ENCODE data around the gene DGKI.

Gene DGKI

DNA sequence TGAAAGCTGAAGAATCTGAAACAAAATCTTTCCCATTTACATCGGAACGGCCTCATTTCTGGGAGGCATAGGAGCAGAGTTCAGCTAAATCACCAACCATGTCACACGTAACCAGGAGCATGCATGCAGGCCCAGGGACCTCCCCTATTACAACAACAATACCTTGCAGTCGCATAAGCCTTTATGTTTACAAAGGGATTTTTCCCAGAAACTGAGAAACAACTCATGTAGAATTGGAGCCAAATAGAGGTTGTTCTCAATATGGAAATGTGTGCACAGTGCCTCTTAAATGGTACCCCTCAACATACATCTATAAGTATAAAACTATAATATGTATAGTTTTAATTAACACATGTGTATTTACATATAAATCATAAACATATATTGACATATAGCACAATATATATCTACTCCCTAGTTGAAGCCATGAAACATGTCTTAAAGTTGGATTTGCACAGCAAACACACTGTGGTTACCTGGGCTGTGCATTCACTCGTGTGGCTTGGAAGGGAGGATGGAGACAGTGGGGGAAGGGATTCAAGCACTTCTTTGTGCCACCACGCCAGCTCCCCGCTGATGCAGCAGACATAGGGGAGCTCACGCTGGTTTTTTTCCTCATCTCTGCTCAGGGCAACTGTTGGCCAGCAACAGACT, 35.0 kb upstream of the DGKI start:
- no peak for TF ChIP-seq ZNF384 (IDR thresholded peaks at IDR 0.05)
- no peak for TF ChIP-seq L3MBTL2 (conservative IDR thresholded peaks at IDR 0.05)
- TF ChIP-seq BHLHE40 (IDR thresholded peaks at IDR 0.05; ENCODE audit: borderline replicate concordance), result no peak
- TF ChIP-seq NFRKB (IDR thresholded peaks at IDR 0.05), result no peak
- TF ChIP-seq SP1 (IDR thresholded peaks at IDR 0.05), result no peak
- TF ChIP-seq CTBP1 (IDR thresholded peaks at IDR 0.05; ENCODE audit: borderline replicate concordance), result no peak
- TF ChIP-seq, protein P1, sequence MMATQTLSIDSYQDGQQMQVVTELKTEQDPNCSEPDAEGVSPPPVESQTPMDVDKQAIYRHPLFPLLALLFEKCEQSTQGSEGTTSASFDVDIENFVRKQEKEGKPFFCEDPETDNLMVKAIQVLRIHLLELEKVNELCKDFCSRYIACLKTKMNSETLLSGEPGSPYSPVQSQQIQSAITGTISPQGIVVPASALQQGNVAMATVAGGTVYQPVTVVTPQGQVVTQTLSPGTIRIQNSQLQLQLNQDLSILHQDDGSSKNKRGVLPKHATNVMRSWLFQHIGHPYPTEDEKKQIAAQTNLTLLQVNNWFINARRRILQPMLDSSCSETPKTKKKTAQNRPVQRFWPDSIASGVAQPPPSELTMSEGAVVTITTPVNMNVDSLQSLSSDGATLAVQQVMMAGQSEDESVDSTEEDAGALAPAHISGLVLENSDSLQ (IDR thresholded peaks at IDR 0.05), result no peak
- TF ChIP-seq ARNT (IDR thresholded peaks at IDR 0.05), result no peak
- TF ChIP-seq FOXA1 (IDR thresholded peaks at IDR 0.05), result no peak
- TF ChIP-seq ELF4 (IDR thresholded peaks at IDR 0.05), result no peak
- TF ChIP-seq LEF1 (IDR thresholded peaks at IDR 0.05; ENCODE audit: borderline replicate concordance), result no peak
- no peak for TF ChIP-seq SUZ12 (IDR thresholded peaks at IDR 0.05)
- TF ChIP-seq TARDBP (IDR thresholded peaks at IDR 0.05), result no peak
- no peak for TF ChIP-seq FOXM1 (IDR thresholded peaks at IDR 0.05; ENCODE audit: borderline replicate concordance)
- TF ChIP-seq FOXK2 (IDR thresholded peaks at IDR 0.05), result no peak
- TF ChIP-seq HDGF (IDR thresholded peaks at IDR 0.05; ENCODE audit: borderline replicate concordance), result no peak
- ChIA-PET POLR2A (no interaction called here), CTCF (no interaction called here)
- no peak for DNase-seq (ENCODE audit: extremely low spot score)

DNA sequence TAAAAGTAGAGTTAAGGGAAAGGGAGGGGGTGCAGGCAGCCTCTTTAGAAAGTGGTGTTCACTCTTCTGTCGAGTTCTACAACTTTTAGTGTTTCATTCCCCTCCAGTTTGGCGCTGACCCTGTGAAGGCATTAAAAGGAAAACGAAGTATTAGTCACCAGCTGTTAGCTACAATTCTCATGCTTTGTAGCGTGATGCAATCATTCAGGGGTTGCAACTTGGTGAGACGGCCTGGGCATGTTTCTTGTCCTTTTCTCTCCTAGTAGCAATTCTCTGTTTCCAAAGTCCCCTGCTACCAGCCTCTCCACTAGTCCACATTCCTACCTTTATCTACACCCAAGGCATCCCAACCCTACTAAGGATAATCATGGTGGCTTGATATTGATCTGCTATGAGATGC, 33.7 kb upstream of the DGKI start:
- ChIA-PET POLR2A (no interaction called here), CTCF (interaction anchor here (0.6 kb wide), 1 partner anchor 1382 kb away, joined by 3 read pairs; no protein-coding TSS in a partner anchor)

DNA sequence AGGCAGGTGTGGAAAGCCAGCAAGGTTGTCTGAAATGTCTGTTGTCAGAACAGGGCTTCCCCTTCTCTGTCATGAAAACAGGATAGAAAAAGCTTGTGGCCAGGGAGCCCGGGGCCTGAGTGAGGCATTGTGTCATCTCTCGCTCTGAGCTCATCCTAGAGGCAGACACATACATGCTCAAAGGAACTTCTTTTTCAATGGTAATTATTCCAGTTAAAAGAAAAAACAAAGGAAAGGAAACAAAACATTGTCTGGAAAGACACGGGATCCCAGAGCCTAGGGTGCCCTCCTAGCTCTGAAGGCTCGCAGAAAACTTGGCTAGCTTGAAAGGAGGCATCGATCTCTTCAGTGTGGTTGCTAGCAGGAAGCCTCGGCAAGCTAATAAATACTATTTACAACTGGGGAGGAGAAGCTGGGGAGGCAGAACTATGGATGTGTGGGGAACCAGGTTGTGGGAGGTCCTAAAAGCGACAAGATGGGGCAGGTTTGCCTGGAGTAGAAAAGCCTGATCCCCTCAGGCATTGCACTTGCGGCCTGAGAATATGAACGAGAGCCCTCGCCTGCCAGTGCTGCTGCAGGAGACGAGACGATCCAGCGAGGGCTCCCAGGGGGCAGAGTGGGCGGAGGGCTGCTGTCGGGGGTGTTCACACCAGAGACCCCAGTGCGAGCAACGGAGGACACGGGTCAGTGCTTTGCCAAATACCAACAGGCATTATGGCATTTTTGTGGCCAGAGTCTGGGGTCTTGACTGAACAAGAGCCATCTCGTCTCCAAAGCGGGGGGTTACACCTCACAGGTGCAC, 32.8 kb upstream of the DGKI start:
- ChIA-PET POLR2A (interaction anchor here (1.1 kb wide), 1 partner anchor 9 kb away, joined by 3 read pairs; no protein-coding TSS in a partner anchor), CTCF (interaction anchor here (0.6 kb wide), 1 partner anchor 123 kb away, joined by 3 read pairs; no protein-coding TSS in a partner anchor)

More for the DNA sequence above, 33.7 kb upstream of the DGKI start:
- DNase-seq (ENCODE audit: extremely low spot score), result no peak
- TF ChIP-seq SP1 (IDR thresholded peaks at IDR 0.05) (no peak), TARDBP (IDR thresholded peaks at IDR 0.05) (no peak)

DNA sequence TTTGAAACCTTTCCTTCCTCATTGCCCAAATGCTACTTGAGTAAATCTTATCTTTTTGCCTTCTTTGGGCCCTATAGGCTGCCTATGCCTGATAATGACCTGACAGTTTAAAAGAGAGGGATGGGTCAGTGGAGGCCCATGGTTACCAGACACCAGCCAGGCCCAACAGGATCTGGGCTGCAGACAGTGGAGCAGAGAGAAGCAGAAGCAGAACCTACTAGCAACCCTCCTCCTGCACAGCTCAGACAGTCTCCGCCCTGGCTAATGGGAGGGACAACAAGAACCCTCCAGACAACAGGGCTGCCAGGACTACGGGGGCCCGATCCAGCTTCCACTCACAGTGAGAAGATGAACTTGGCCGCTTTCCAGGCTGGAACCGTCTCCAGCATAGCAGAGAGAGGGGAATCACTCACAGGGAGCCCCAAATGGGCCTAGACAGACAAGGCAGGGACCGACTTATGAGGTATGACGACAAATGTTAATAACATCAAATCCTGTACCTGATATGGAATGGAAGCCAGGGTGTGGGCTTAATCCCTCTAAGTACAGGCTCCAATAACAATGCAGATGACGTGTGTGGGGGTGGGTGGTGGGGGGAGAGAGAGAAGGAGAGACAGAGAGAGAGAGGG, 31.7 kb upstream of the DGKI start:
- TF ChIP-seq FOXA1 (IDR thresholded peaks at IDR 0.05) (no peak), LEF1 (IDR thresholded peaks at IDR 0.05; ENCODE audit: borderline replicate concordance) (no peak), NFRKB (IDR thresholded peaks at IDR 0.05) (no peak), ELF4 (IDR thresholded peaks at IDR 0.05) (no peak), BHLHE40 (IDR thresholded peaks at IDR 0.05; ENCODE audit: borderline replicate concordance) (no peak), L3MBTL2 (conservative IDR thresholded peaks at IDR 0.05) (no peak), FOXK2 (IDR thresholded peaks at IDR 0.05) (no peak), FOXM1 (IDR thresholded peaks at IDR 0.05; ENCODE audit: borderline replicate concordance) (no peak), HDGF (IDR thresholded peaks at IDR 0.05; ENCODE audit: borderline replicate concordance) (no peak), ZNF384 (IDR thresholded peaks at IDR 0.05) (no peak), SP1 (IDR thresholded peaks at IDR 0.05) (no peak), TARDBP (IDR thresholded peaks at IDR 0.05) (no peak), CTBP1 (IDR thresholded peaks at IDR 0.05; ENCODE audit: borderline replicate concordance) (no peak)
- TF ChIP-seq, protein P1 (IDR thresholded peaks at IDR 0.05), result no peak
- POLR2A ChIA-PET, result no interaction called here
- no peak for DNase-seq (ENCODE audit: extremely low spot score)
- CTCF ChIA-PET, result no interaction called here

More for the DNA sequence above, 32.8 kb upstream of the DGKI start:
- DNase-seq (ENCODE audit: extremely low spot score), result no peak
- TF ChIP-seq NFRKB (IDR thresholded peaks at IDR 0.05), result no peak
- TF ChIP-seq FOXA1 (IDR thresholded peaks at IDR 0.05), result no peak
- TF ChIP-seq, protein P1 (IDR thresholded peaks at IDR 0.05), result no peak
- no peak for TF ChIP-seq HDGF (IDR thresholded peaks at IDR 0.05; ENCODE audit: borderline replicate concordance)
- no peak for TF ChIP-seq FOXK2 (IDR thresholded peaks at IDR 0.05)
- no peak for TF ChIP-seq FOXM1 (IDR thresholded peaks at IDR 0.05; ENCODE audit: borderline replicate concordance)
- TF ChIP-seq LEF1 (IDR thresholded peaks at IDR 0.05; ENCODE audit: borderline replicate concordance), result no peak
- TF ChIP-seq ELF4 (IDR thresholded peaks at IDR 0.05), result no peak
- no peak for TF ChIP-seq ZNF384 (IDR thresholded peaks at IDR 0.05)
- no peak for TF ChIP-seq BHLHE40 (IDR thresholded peaks at IDR 0.05; ENCODE audit: borderline replicate concordance)
- TF ChIP-seq L3MBTL2 (conservative IDR thresholded peaks at IDR 0.05), result no peak

DNA sequence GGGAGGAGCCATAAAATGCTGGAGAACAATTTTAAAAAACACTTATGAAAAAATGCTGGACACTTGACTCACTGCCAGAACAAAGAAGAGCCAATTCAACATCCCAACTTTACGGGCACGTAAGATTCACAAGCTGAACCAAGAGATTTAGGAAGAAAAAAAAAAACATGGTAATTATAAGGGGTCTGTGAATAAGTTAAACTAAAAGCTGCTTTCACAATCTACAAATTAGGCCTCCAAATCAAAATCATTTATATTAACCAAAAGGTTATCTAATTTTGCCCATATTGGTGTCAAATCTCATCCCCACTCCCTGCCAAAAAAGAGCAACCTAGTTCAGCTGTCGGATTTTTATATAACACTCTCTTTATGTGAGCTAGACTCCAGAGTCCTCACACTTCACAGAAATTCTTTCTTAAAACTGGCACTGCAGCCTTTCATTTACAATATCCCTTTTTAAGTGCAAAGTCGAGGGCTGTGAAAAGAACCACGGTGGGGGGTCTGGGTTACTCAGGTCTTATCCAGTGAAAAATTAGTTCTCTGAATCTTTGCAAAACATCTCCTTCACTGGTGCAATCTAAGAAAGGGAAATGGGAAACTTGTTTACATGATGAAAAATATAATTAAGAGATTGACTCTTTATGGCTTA, 30.4 kb upstream of the DGKI start:
- DNase-seq (ENCODE audit: extremely low spot score), result no peak
- CTCF ChIA-PET, result no interaction called here
- no peak for TF ChIP-seq FOXA1 (IDR thresholded peaks at IDR 0.05)
- no peak for TF ChIP-seq L3MBTL2 (conservative IDR thresholded peaks at IDR 0.05)
- TF ChIP-seq HDGF (IDR thresholded peaks at IDR 0.05; ENCODE audit: borderline replicate concordance), result no peak
- TF ChIP-seq BHLHE40 (IDR thresholded peaks at IDR 0.05; ENCODE audit: borderline replicate concordance), result no peak
- TF ChIP-seq, protein P1 (IDR thresholded peaks at IDR 0.05), result no peak
- TF ChIP-seq ARNT (IDR thresholded peaks at IDR 0.05), result no peak
- no peak for TF ChIP-seq TARDBP (IDR thresholded peaks at IDR 0.05)
- TF ChIP-seq ELF4 (IDR thresholded peaks at IDR 0.05), result no peak
- no peak for TF ChIP-seq NFRKB (IDR thresholded peaks at IDR 0.05)
- no peak for TF ChIP-seq SP1 (IDR thresholded peaks at IDR 0.05)
- no peak for TF ChIP-seq ZNF384 (IDR thresholded peaks at IDR 0.05)
- TF ChIP-seq LEF1 (IDR thresholded peaks at IDR 0.05; ENCODE audit: borderline replicate concordance), result no peak
- no peak for TF ChIP-seq SUZ12 (IDR thresholded peaks at IDR 0.05)
- no peak for TF ChIP-seq FOXM1 (IDR thresholded peaks at IDR 0.05; ENCODE audit: borderline replicate concordance)
- no peak for TF ChIP-seq FOXK2 (IDR thresholded peaks at IDR 0.05)
- no peak for TF ChIP-seq CTBP1 (IDR thresholded peaks at IDR 0.05; ENCODE audit: borderline replicate concordance)
- POLR2A ChIA-PET, result no interaction called here
